ENCODE data around the gene SMIM34.

Gene SMIM34

GRCh38 chr21:34372321-34372720 is 51.4 kb downstream of the SMIM34 start:
- no peak for DNase-seq (ENCODE audit: low spot score)

- DNase-seq (ENCODE audit: low spot score) = no peak
These were observed 54.0 kb downstream of the SMIM34 start for GRCh38 chr21:34369741-34370140.

Measured in HuH-7.5 (cell line).